Kidney (tissue), 14 donors: ENCODE results near the gene DCHS2. TPM values are rescaled to one million over a fixed set of nuclear protein-coding genes. Genes with fewer than 3 reads are reported as not detected.

Experiments
- DNase-seq, 5 donors: peaks; one replicate each; pipeline ENCODE4 v3.0.0-alpha.2; 2013 to 2020
- FAIRE-seq: peaks from 2 replicates; lab custom pipeline; 2012; peaks lifted over from hg19 to GRCh38; lab: Jason Lieb, UNC
- H3K27ac ChIP-seq, 2 donors: one replicate each; pipeline ENCODE4 v1.7.0; 2013; ENCODE audit warnings: low read depth in 2 of 2, low read length in 2 of 2, inconsistent platforms in 1 of 2
- H3K27me3 ChIP-seq: one replicate; pipeline ENCODE4 v1.7.1; 2013; ENCODE audit warnings: low read length, inconsistent platforms; ENCODE audit not compliant: control insufficient read depth, insufficient read depth
- H3K36me3 ChIP-seq, 3 donors: one replicate each; pipeline versions ENCODE4 v1.7.0 to v1.7.1; 2013; ENCODE audit warnings: low read length in 3 of 3, control low read depth in 1 of 3, inconsistent platforms in 1 of 3; ENCODE audit not compliant: insufficient read depth in 3 of 3, control insufficient read depth in 2 of 3
- H3K4me1 ChIP-seq, 3 donors: one replicate each; pipeline versions ENCODE4 v1.7.0 to v1.7.1; 2013; ENCODE audit warnings: low read length in 3 of 3, inconsistent platforms in 1 of 3, low read depth in 1 of 3; ENCODE audit not compliant: control insufficient read depth in 2 of 3, insufficient read depth in 2 of 3
- H3K4me3 ChIP-seq, 3 donors: one replicate each; pipeline versions ENCODE4 v1.7.0 to v1.8.1; 2013; ENCODE audit warnings: low read length in 3 of 3, control low read depth in 1 of 3, inconsistent platforms in 1 of 3
- H3K9ac ChIP-seq, 3 donors: one replicate each; pipeline versions ENCODE4 v1.7.0 to v1.7.1; 2013; ENCODE audit warnings: low read length in 3 of 3, control low read depth in 1 of 3, inconsistent platforms in 1 of 3
- H3K9me3 ChIP-seq, 3 donors: one replicate each; pipeline versions ENCODE4 v1.7.0 to v1.7.1; 2013; ENCODE audit warnings: low read length in 3 of 3, control low read depth in 1 of 3, inconsistent platforms in 1 of 3; ENCODE audit not compliant: control insufficient read depth in 2 of 3, insufficient read depth in 1 of 3
- CTCF ChIP-seq: IDR thresholded peaks from 3 replicates; pipeline ENCODE4 v1.5.1; 2012; ENCODE audit warnings: mild to moderate bottlenecking, moderate library complexity, borderline replicate concordance; ENCODE audit not compliant: insufficient read depth; ENCODE audit errors: extremely low read depth
- intact Hi-C: fragments of 100-400 bp; cut with DNase I; formaldehyde crosslinking; loops from one replicate; pipeline ENCODE4 v1.11.1; 2022
- polyA plus RNA-seq: library from polyadenylated mRNA; stranded (reverse); fragments of 350-450 nt; fragmentation: Illumina TruSeq; extraction: RNeasy Lipid Tissue Mini Kit (QIAGEN cat#74804); gene quantifications from one replicate; pipeline ENCODE4 v1.2.3, GENCODE V29; 2014; ENCODE audit warnings: low read depth, low replicate concordance; ENCODE audit not compliant: insufficient read depth
- total RNA-seq: library from RNA; stranded (reverse); fragmentation: NEBNext Ultra II Directional; extraction: Animal tissue kit (Norgen Biotek cat#: 25700); gene quantifications from one replicate; pipeline ENCODE4 v1.2.1, GENCODE V29; 2021
- donor health status: control.
- donor health status: control.
- donor health status: control.
- donor health status: control.
- donor health status: control.
- donor health status: DM: yes; HTN: yes; CAD: no.
- donor health status: Normal renal cell carcinoma (clear cell type).

The DCHS2 gene
- total and polyA plus RNA-seq, 2 donors from 2014 or later = 0.47 TPM; not detected in 1

GRCh38 chr4:154529728-154530519, 38.3 kb upstream of the DCHS2 start:
- Histone ChIP-seq H3K4me3 (no peak overlapping the region), H3K27me3 (no peaks in the 10 kb centered on the region), H3K9me3 (no peaks in the 10 kb centered on the region), H3K9ac (no peak overlapping the region), H3K36me3 (no peaks in the 10 kb centered on the region), H3K4me1 (no peaks in the 10 kb centered on the region), H3K27ac (no peak overlapping the region)
- no peak for TF ChIP-seq CTCF
- intact Hi-C loops = no loop called here
- no peak for DNase-seq
- FAIRE-seq = no peak

GRCh38 chr4:154528869-154529268, 37.3 kb upstream of the DCHS2 start:
- Histone ChIP-seq H3K27ac (no peak overlapping the region), H3K9me3 (no peaks in the 10 kb centered on the region), H3K27me3 (no peaks in the 10 kb centered on the region), H3K9ac (no peak overlapping the region), H3K4me3 (no peak overlapping the region), H3K4me1 (no peaks in the 10 kb centered on the region), H3K36me3 (no peaks in the 10 kb centered on the region)
- TF ChIP-seq CTCF = no peak
- intact Hi-C loops = no loop called here
- FAIRE-seq (no peak), DNase-seq (no peak)

- no peak for TF ChIP-seq CTCF
- no peak for FAIRE-seq
- DNase-seq = no peak
- Histone ChIP-seq H3K4me1 (no peaks in the 10 kb centered on the region), H3K9ac (no peak overlapping the region), H3K4me3 (no peak overlapping the region), H3K27ac (no peak overlapping the region), H3K9me3 (no peaks in the 10 kb centered on the region), H3K36me3 (no peaks in the 10 kb centered on the region), H3K27me3 (no peaks in the 10 kb centered on the region)
- intact Hi-C loops = no loop called here
These were observed 35.7 kb upstream of the DCHS2 start for GRCh38 chr4:154527308-154527707.
